HG03280 (cell line): Measurements from ENCODE around the gene C2CD2L.
"Not testable (repeated sequence)": the region's sequence is repeated elsewhere in the genome, so short reads cannot be mapped to it uniquely, and the experiment has no call there.

Source experiments
- ATAC-seq: cut with Tn5 transposase; IDR thresholded peaks from one replicate; pipeline ENCODE4 v1.9.1; 2021; ENCODE audit warnings: mild to moderate bottlenecking, moderate library complexity; ENCODE audit not compliant: unreplicated experiment

Gene C2CD2L

DNA sequence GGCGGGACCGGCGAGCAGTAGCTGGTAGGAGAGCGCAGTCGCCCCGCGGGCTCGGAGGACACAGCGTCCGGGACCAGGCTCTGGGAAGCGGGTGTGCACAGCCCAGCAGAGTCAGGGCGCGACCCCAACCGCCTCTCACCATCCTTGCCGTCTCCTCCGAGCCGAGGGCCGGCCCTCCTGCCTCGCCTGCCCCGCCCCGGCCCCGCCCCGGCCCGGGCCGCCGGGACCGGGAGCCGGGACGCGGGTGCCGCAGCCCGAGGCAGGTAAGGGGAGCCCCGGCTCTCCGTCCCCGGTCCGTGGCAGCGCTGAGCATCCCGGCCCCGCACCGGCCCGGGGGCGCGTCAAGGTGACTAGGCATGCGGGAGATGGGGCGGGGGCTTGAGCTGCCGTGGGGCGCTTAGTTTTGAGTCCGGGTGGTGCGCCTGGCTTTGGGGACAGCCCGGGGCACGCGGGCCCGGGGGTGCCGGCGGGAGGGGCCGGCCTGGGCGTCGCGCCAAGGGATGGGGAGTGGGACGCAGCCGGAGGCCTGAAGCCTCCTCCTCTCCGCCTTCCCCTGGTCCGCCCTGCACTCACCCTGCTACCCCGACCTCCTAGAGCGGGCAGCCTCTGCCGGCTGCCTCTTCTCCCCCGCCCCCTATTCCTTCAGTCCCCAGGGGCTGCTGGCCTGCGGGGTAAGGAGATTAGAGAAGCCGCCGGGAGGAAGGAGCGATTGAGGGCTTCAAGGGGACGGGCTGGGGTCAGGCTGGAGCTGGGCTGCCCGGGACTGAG is 42.1 kb downstream of the C2CD2L start, which contains the start of gene ABCG4:
TSS of gene ABCG4 (plus strand) at position 35 of the 768 bp plus-strand sequence. CDS start 914 bp downstream, outside the sequence.
- no peak for ATAC-seq

GRCh38 chr11:119149786-119150275 is 42.7 kb downstream of the C2CD2L start:
- ATAC-seq: no peak

- ATAC-seq: no peak
Observed at GRCh38 chr11:119152043-119152442, 44.9 kb downstream of the C2CD2L start.

DNA sequence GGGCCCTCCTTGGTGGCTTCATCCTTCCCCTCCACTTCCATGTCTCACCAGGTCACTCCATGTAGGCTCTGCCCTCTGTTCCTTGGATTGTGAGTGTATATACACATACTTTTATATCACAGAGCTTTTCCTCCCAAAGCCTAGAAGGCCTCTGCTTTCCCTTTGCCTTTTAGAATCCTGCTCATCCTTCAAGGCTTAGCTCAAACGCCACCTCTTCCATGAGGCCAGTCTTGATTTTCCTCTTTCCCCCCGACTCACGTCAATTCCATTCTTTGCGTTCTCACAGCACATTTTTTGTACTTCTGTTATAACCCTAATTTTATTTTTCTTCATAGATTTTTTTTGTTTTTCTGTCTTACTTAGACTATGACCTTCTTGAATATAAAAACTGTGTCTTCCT is 45.5 kb downstream of the C2CD2L start:
- no peak for ATAC-seq

GRCh38 chr11:119153049-119153818 is 46.1 kb downstream of the C2CD2L start:
- no peak for ATAC-seq

DNA sequence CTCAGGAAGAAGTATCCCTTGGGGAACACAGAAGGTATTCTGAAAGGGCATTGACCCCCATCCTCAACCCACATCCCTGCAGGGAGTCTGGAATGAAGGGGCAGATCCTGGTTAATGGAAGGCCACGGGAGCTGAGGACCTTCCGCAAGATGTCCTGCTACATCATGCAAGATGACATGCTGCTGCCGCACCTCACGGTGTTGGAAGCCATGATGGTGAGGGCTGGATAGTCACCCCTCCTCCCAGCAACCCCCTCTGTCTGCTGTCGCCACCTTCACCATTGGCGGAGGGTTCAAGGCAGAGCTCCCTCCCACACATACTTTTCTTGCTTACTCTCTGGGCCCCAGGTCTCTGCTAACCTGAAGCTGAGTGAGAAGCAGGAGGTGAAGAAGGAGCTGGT is 47.0 kb downstream of the C2CD2L start:
- no peak for ATAC-seq

GRCh38 chr11:119155733-119156492 is 48.8 kb downstream of the C2CD2L start:
- no peak for ATAC-seq

DNA sequence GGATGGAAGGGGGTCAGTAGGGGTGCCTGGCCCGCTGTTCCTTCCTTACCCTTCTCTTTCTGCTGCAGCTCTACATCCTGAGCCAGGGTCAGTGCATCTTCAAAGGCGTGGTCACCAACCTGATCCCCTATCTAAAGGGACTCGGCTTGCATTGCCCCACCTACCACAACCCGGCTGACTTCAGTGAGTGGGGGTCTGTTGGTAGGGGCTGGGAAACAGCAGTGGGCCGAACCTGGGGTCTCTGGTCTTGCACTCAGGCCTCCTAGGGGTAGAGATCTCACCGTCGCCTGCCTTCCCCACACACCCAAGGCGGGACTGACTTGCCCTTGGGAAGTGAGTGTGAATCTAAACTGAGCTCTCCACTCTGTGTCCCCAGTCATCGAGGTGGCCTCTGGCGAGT is 49.4 kb downstream of the C2CD2L start:
- no peak for ATAC-seq

DNA sequence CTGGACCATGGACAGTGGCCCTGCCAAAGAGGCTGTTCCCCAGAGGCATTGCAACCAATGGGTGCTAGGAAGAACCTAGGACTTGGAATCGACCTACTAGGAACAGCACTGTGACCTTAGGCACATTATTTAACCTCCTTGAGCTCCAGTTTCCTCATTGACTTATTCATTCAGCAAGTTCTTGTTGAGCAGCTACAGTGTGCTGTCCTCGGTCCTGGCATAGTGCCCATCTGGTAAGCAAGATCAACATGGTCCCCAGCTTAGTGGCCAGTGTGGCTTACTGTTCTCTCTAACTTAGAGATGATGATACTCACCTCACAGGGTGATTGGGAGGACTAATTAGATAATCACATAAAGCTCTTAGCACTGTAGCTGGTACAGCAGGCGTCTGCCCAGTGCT is 49.9 kb downstream of the C2CD2L start:
- ATAC-seq: no peak

- ATAC-seq: no peak
Observed at GRCh38 chr11:119158467-119158866, 51.3 kb downstream of the C2CD2L start.

GRCh38 chr11:119160151-119160550 is 53.0 kb downstream of the C2CD2L start:
- ATAC-seq: no peak

DNA sequence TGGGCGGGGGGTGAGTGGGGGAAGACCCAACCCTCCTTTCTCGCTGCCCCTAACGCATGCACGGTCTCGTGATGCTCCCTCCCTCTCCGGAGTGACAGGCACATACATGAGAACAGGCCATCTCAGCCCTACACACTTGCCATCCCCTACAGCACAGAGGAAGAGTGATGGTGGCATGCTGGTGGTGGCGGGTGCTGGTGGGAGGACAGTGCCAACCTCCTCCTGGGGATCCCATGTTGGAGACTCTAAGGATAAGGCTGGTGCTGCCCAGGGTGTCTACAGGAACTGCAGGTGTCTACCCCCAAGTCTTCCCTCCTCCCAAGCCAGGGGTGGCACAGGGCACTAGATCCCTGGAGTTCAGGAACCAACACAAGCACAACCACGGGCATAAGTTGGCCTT is 54.7 kb downstream of the C2CD2L start:
- no peak for ATAC-seq

- no peak for ATAC-seq
Observed at GRCh38 chr11:119166368-119167076, 59.4 kb downstream of the C2CD2L start.

- not testable (repeated sequence) for ATAC-seq
Observed at GRCh38 chr11:119167077-119167458, 59.9 kb downstream of the C2CD2L start.

GRCh38 chr11:119167933-119168332 is 60.8 kb downstream of the C2CD2L start:
- no peak for ATAC-seq
